Neural progenitor cell (in vitro differentiated cells): ENCODE results near the gene ACKR3.

Experiments
- EZH2 ChIP-seq: fragments of 200-600 bp; sonication (generic); IDR thresholded peaks from 2 replicates; pipeline ENCODE4 v1.6.1; 2017; ENCODE audit warnings: antibody characterized with exemption, mild to moderate bottlenecking, moderate library complexity
- EZH2phosphoT487 ChIP-seq: fragments of 200-600 bp; sonication (generic); IDR thresholded peaks from 2 replicates; pipeline ENCODE4 v1.6.1; 2017; ENCODE audit warnings: antibody characterized with exemption
- TF ChIP-seq, protein P1 (sequence below): fragments of 200-600 bp; sonication (generic); IDR thresholded peaks from 2 replicates; pipeline ENCODE4 v1.5.1; 2017; ENCODE audit warnings: antibody characterized with exemption, mild to moderate bottlenecking

DNA sequence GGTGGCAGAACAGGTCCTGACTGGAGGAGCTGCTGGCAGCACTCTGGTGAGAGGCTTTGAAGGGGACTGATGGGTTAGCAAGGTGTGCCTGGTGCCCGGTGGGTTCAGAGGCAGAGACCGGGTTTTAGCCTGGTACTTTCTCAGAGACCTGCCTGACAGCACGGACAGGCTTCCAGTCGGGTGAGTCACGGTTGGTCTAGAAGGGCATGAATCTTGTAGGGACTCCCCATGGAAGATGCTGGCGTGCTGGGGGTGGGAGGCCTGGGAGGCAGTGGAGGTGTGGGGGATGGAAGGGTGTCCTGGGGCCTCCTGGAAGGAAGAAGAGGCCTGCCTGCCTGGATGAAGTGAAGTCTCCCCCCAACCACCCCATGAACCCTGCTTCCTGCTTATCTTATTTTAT lies 52.6 kb downstream of the ACKR3 start:
- TF ChIP-seq, protein P1, sequence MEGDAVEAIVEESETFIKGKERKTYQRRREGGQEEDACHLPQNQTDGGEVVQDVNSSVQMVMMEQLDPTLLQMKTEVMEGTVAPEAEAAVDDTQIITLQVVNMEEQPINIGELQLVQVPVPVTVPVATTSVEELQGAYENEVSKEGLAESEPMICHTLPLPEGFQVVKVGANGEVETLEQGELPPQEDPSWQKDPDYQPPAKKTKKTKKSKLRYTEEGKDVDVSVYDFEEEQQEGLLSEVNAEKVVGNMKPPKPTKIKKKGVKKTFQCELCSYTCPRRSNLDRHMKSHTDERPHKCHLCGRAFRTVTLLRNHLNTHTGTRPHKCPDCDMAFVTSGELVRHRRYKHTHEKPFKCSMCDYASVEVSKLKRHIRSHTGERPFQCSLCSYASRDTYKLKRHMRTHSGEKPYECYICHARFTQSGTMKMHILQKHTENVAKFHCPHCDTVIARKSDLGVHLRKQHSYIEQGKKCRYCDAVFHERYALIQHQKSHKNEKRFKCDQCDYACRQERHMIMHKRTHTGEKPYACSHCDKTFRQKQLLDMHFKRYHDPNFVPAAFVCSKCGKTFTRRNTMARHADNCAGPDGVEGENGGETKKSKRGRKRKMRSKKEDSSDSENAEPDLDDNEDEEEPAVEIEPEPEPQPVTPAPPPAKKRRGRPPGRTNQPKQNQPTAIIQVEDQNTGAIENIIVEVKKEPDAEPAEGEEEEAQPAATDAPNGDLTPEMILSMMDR: no peak
- TF ChIP-seq EZH2phosphoT487 (no peak), EZH2 (no peak)
